ACC112 (cell line): Measurements from ENCODE around the gene INSL4.

Experiments used
- H2AFZ ChIP-seq: fragments of 200-600 bp; sonication (generic); one replicate; pipeline ENCODE4 v1.6.0; 2017; ENCODE audit warnings: antibody characterized with exemption, low read length; ENCODE audit not compliant: unreplicated experiment
- H3K27ac ChIP-seq: fragments of 200-600 bp; sonication (generic); 2 replicates; pipeline ENCODE4 v1.5.1; 2014; ENCODE audit warnings: low read depth, mild to moderate bottlenecking, antibody characterized with exemption, low read length, moderate library complexity
- H3K27me3 ChIP-seq: fragments of 200-600 bp; sonication (generic); 2 replicates; pipeline ENCODE4 v1.6.1; 2014; ENCODE audit warnings: mild to moderate bottlenecking, antibody characterized with exemption, low read length, moderate library complexity, mixed read lengths; ENCODE audit not compliant: insufficient read depth
- H3K36me3 ChIP-seq: fragments of 200-600 bp; sonication (generic); 2 replicates; pipeline ENCODE4 v1.6.1; 2016; ENCODE audit warnings: mild to moderate bottlenecking, antibody characterized with exemption, low read length, moderate library complexity, mixed read lengths; ENCODE audit not compliant: insufficient read depth
- H3K4me1 ChIP-seq: fragments of 200-600 bp; sonication (generic); one replicate; pipeline ENCODE4 v1.6.1; 2016; ENCODE audit warnings: low read length, mixed read lengths; ENCODE audit not compliant: insufficient read depth, unreplicated experiment, control insufficient read depth
- H3K4me3 ChIP-seq: fragments of 200-600 bp; sonication (generic); 2 replicates; pipeline ENCODE4 v1.5.1; 2014; ENCODE audit warnings: mild to moderate bottlenecking, low read depth, low read length
- H3K79me2 ChIP-seq: fragments of 200-600 bp; sonication (generic); one replicate; pipeline ENCODE4 v1.6.0; 2016; ENCODE audit warnings: low read length; ENCODE audit not compliant: control insufficient read depth, unreplicated experiment, insufficient read depth

The INSL4 gene

GRCh38 chr9:5231212-5231611 lies at the start of gene INSL4:
Gene INSL4, plus strand, starts transcription at chr9:5231419. Its CDS starts 105 bp downstream, at chr9:5231524.
- Histone ChIP-seq H2AFZ (no peak within 1 kb of the TSS), H3K27me3 (peaks cover 78% of the 10 kb centered on the region), H3K4me1 (no peaks in the 10 kb centered on the region), H3K4me3 (no peak within 1 kb of the TSS), H3K36me3 (no peaks in the 10 kb centered on the region), H3K79me2 (no peaks in the 10 kb centered on the region), H3K27ac (no peak within 1 kb of the TSS)

- no peaks in the 10 kb centered on the region for H3K36me3 ChIP-seq
- H3K27me3 ChIP-seq = peaks cover 11% of the 10 kb centered on the region
- no peak overlapping the region for H2AFZ ChIP-seq
- no peaks in the 10 kb centered on the region for H3K79me2 ChIP-seq
- no peaks in the 10 kb centered on the region for H3K4me1 ChIP-seq
- H3K27ac ChIP-seq = no peak overlapping the region
- H3K4me3 ChIP-seq = no peak overlapping the region
Observed at GRCh38 chr9:5184776-5185175, 46.4 kb upstream of the INSL4 start.

GRCh38 chr9:5185220-5185840 lies 45.9 kb upstream of the INSL4 start, which contains the start of gene INSL6:
Gene INSL6, minus strand, starts transcription at chr9:5185639. Its CDS starts 37 bp downstream, at chr9:5185602.
- no peaks in the 10 kb centered on the region for H3K36me3 ChIP-seq
- H3K79me2 ChIP-seq = no peaks in the 10 kb centered on the region
- H3K27me3 ChIP-seq = peaks cover 15% of the 10 kb centered on the region
- H3K4me1 ChIP-seq = no peaks in the 10 kb centered on the region
- H3K4me3 ChIP-seq = no peak within 1 kb of the TSS
- H3K27ac ChIP-seq = no peak within 1 kb of the TSS
- H2AFZ ChIP-seq = no peak within 1 kb of the TSS

GRCh38 chr9:5186416-5187169 lies 44.6 kb upstream of the INSL4 start:
- Histone ChIP-seq H2AFZ (no peak overlapping the region), H3K27me3 (peaks cover 20% of the 10 kb centered on the region), H3K4me3 (no peak overlapping the region), H3K4me1 (no peaks in the 10 kb centered on the region), H3K27ac (no peak overlapping the region), H3K36me3 (no peaks in the 10 kb centered on the region), H3K79me2 (no peaks in the 10 kb centered on the region)

GRCh38 chr9:5188060-5188984 lies 42.9 kb upstream of the INSL4 start:
- no peaks in the 10 kb centered on the region for H3K4me1 ChIP-seq
- no peak overlapping the region for H3K27ac ChIP-seq
- H3K27me3 ChIP-seq = peaks cover 28% of the 10 kb centered on the region
- H3K4me3 ChIP-seq = no peak overlapping the region
- no peaks in the 10 kb centered on the region for H3K79me2 ChIP-seq
- no peaks in the 10 kb centered on the region for H3K36me3 ChIP-seq
- H2AFZ ChIP-seq = no peak overlapping the region

GRCh38 chr9:5191985-5192384 lies 39.2 kb upstream of the INSL4 start:
- H2AFZ ChIP-seq = no peak overlapping the region
- no peak overlapping the region for H3K27ac ChIP-seq
- H3K4me3 ChIP-seq = no peak overlapping the region
- H3K4me1 ChIP-seq = no peaks in the 10 kb centered on the region
- no peaks in the 10 kb centered on the region for H3K79me2 ChIP-seq
- H3K27me3 ChIP-seq = peaks cover 54% of the 10 kb centered on the region
- H3K36me3 ChIP-seq = no peaks in the 10 kb centered on the region

GRCh38 chr9:5193345-5193744 lies 37.9 kb upstream of the INSL4 start:
- Histone ChIP-seq H3K79me2 (no peaks in the 10 kb centered on the region), H2AFZ (no peak overlapping the region), H3K27ac (no peak overlapping the region), H3K4me1 (no peaks in the 10 kb centered on the region), H3K4me3 (no peak overlapping the region), H3K36me3 (no peaks in the 10 kb centered on the region), H3K27me3 (peaks cover 67% of the 10 kb centered on the region)

- no peaks in the 10 kb centered on the region for H3K36me3 ChIP-seq
- no peaks in the 10 kb centered on the region for H3K79me2 ChIP-seq
- H3K27ac ChIP-seq = no peak overlapping the region
- H3K27me3 ChIP-seq = peaks cover 72% of the 10 kb centered on the region
- no peak overlapping the region for H3K4me3 ChIP-seq
- no peaks in the 10 kb centered on the region for H3K4me1 ChIP-seq
- H2AFZ ChIP-seq = no peak overlapping the region
Observed at GRCh38 chr9:5195463-5195862, 35.8 kb upstream of the INSL4 start.

GRCh38 chr9:5205071-5205470 lies 26.1 kb upstream of the INSL4 start:
- Histone ChIP-seq H2AFZ (no peak overlapping the region), H3K4me1 (no peaks in the 10 kb centered on the region), H3K4me3 (no peak overlapping the region), H3K79me2 (no peaks in the 10 kb centered on the region), H3K27ac (no peak overlapping the region), H3K36me3 (no peaks in the 10 kb centered on the region), H3K27me3 (peaks cover 84% of the 10 kb centered on the region)

GRCh38 chr9:5230554-5230953 lies 665 bp upstream of the INSL4 start:
- H3K4me1 ChIP-seq = no peaks in the 10 kb centered on the region

More at GRCh38 chr9:5230554-5230953, 665 bp upstream of the INSL4 start:
- Histone ChIP-seq H3K4me3 (no peak overlapping the region), H3K36me3 (no peaks in the 10 kb centered on the region), H3K27me3 (peaks cover 77% of the 10 kb centered on the region), H3K79me2 (no peaks in the 10 kb centered on the region), H3K27ac (no peak overlapping the region), H2AFZ (no peak overlapping the region)
